K562 (cell line): ENCODE measurements around the gene GATAD2B. TPM values are rescaled to one million over a fixed set of nuclear protein-coding genes. Genes with fewer than 3 reads are reported as not detected.

ENCODE experiments used
- ATF1 ChIP-seq, 2 experiments: fragments of 450-650 bp in 1 of 2; IDR thresholded peaks; 2 replicates each; pipeline ENCODE4 v1.6.1; 2016; ENCODE audit warnings: missing compliant biosample characterization in 1 of 2, missing genetic modification characterization in 1 of 2
- BHLHE40 ChIP-seq: IDR thresholded peaks from 2 replicates; pipeline ENCODE4 v1.6.1; 2011; ENCODE audit warnings: low read length, improper control_type of control experiment
- FOS ChIP-seq: IDR thresholded peaks from 3 replicates; pipeline ENCODE4 v1.6.1; 2011; ENCODE audit not compliant: insufficient read length; ENCODE audit errors: extremely low read depth
- GABPA ChIP-seq: fragments of 200-800 bp; sonication (Bioruptor generic); conservative IDR thresholded peaks from 2 replicates; pipeline ENCODE4 v1.6.1; 2016; ENCODE audit warnings: low read depth, missing genetic modification characterization, missing compliant biosample characterization
- KAT8 ChIP-seq: fragments of 450-650 bp; IDR thresholded peaks from 2 replicates; pipeline ENCODE4 v1.6.1; 2016; ENCODE audit warnings: low read depth, mild to moderate bottlenecking
- KDM4B ChIP-seq, 2 experiments: fragments of 450-650 bp in 1 of 2; sonication (generic) in 1 of 2; IDR thresholded peaks; 2 replicates each; pipeline ENCODE4 v1.6.1; 2016 to 2017; ENCODE audit warnings: borderline replicate concordance in 2 of 2, antibody characterized with exemption in 1 of 2, low read depth in 1 of 2, mild to moderate bottlenecking in 1 of 2
- STAG1 ChIP-seq: sonication (generic); formaldehyde crosslinking; IDR thresholded peaks from 2 replicates; pipeline ENCODE4 v1.5.0; 2020; ENCODE audit warnings: missing genetic modification reagents, borderline replicate concordance
- TEAD4 ChIP-seq, 2 experiments: sonication (generic) in 1 of 2; formaldehyde crosslinking in 1 of 2; IDR thresholded peaks; 2 replicates each; pipeline versions ENCODE4 v1.6.1 to v1.8.0; 2012 to 2022; ENCODE audit warnings: borderline replicate concordance in 1 of 2, inconsistent platforms in 1 of 2, low read length in 1 of 2, mild to moderate bottlenecking in 1 of 2, missing genetic modification reagents in 1 of 2
- THRAP3 ChIP-seq: fragments of 450-650 bp; IDR thresholded peaks from 2 replicates; pipeline ENCODE4 v1.6.1; 2016; ENCODE audit warnings: mild to moderate bottlenecking, inconsistent platforms, borderline replicate concordance
- ZNF668 ChIP-seq: fragments of 250-450 bp; sonication (Bioruptor Pico); IDR thresholded peaks from 2 replicates; pipeline ENCODE4 v1.8.0; 2022; ENCODE audit warnings: mild to moderate bottlenecking, inconsistent platforms
- polyA plus RNA-seq, 8 experiments: library from polyadenylated mRNA; depleted of rRNA in 4 of 8; stranded (reverse) in 5 of 8; unstranded in 3 of 8; fragments of >200 nt; fragmentation: Nextera tagmentation in 2 of 8; fragmentation: Illumina TruSeq in 1 of 8; extraction: Ambion mirVana in 2 of 8; extraction: Trizol in 1 of 8; gene quantifications; 2 replicates each; pipeline versions ENCODE4 v1.2.1 to v1.2.3, GENCODE V29; 2011 to 2014; ENCODE audit warnings: inconsistent platforms in 1 of 8, missing spikeins in 1 of 8
- total RNA-seq, 7 experiments: library from RNA; depleted of rRNA in 6 of 7; stranded (reverse); fragments of >200 nt in 6 of 7; fragmentation: Illumina TruSeq in 2 of 7; extraction: Trizol in 2 of 7; gene quantifications; 2 replicates each; pipeline versions ENCODE4 v1.2.1 to v1.2.3, GENCODE V29; 2011 to 2021; ENCODE audit warnings: low replicate concordance in 1 of 7
- TF ChIP-seq, protein P1 (sequence below): fragments of 450-650 bp; IDR thresholded peaks from 2 replicates; pipeline ENCODE4 v1.6.1; 2016; ENCODE audit warnings: mild to moderate bottlenecking
- TF ChIP-seq, protein P2 (sequence below): fragments of 200-800 bp; sonication (Bioruptor generic); IDR thresholded peaks from 2 replicates; pipeline ENCODE4 v1.6.1; 2017; ENCODE audit warnings: missing genetic modification characterization, missing compliant biosample characterization
- TF ChIP-seq, protein P3 (sequence below): fragments of 200-800 bp; sonication (Bioruptor generic); IDR thresholded peaks from 2 replicates; pipeline ENCODE4 v1.6.1; 2017; ENCODE audit warnings: missing genetic modification characterization, missing compliant biosample characterization
- TF ChIP-seq, protein P4 (sequence below): fragments of 450-650 bp; IDR thresholded peaks from 2 replicates; pipeline ENCODE4 v1.7.0; 2016; ENCODE audit warnings: borderline replicate concordance

GATAD2B gene
- total and polyA plus RNA-seq, 9 of the 15 experiments (the other 6 are each of a cell fraction or from before 2014, with no cell fraction given) = 1.5 to 40.2 (median 4.9) TPM

DNA sequence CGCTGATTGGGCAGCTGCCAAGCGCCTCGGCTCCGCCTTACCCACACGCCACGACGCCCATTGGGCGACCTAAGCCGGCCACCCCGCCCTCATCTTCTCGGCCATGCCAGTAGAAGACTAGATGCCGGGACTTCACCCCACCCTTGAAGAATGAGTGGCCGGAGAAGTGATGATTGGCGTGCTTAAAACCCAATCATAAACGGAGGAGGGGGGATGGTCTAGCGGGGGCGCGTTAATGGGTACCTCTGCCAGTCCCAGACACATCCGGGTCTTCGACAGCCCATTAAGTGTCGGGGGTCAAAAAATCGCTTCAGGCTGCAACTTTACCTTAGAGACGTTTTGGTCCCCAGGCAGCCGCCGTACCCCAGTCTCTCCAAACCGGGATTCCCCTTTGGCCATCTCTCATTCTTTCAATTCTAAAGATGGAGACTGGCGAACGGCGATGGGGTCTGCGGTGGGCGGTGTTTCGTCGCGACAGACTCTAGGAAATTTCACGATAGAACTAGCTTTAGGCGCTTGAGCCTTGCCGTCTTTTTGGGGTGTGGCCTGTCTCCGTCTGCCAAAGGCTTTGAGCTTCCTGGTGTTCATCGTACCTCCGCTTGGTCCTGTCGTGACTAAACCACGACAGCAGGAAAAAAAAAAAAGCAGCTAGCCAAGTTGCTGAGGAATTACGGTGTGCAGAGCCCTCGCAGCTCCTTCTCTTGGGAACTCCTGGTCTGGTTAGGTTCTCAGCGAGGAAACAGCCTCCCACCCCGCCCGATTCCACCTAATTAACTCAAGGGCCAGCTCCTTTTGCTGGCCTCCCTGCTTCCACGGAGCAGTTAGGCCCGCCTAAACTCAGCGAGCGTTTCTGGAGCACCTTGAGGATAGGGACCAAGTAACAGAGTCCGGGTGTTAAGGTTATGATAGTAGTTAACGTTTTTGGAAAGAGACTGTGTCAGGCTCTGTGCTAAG, at the start of gene GATAD2B (continued):
- peak; percentile 48; the same call in 1 of the 2 replicates for TF ChIP-seq GABPA (tag)
- peak in 1 of 2 experiments; percentile 83; a peak in 1 of 4 replicates for TF ChIP-seq KDM4B (IDR thresholded peaks at IDR 0.05; ENCODE audit: borderline replicate concordance in 2 of 2, low read depth in 1 of 2)
- TF ChIP-seq, protein P1, sequence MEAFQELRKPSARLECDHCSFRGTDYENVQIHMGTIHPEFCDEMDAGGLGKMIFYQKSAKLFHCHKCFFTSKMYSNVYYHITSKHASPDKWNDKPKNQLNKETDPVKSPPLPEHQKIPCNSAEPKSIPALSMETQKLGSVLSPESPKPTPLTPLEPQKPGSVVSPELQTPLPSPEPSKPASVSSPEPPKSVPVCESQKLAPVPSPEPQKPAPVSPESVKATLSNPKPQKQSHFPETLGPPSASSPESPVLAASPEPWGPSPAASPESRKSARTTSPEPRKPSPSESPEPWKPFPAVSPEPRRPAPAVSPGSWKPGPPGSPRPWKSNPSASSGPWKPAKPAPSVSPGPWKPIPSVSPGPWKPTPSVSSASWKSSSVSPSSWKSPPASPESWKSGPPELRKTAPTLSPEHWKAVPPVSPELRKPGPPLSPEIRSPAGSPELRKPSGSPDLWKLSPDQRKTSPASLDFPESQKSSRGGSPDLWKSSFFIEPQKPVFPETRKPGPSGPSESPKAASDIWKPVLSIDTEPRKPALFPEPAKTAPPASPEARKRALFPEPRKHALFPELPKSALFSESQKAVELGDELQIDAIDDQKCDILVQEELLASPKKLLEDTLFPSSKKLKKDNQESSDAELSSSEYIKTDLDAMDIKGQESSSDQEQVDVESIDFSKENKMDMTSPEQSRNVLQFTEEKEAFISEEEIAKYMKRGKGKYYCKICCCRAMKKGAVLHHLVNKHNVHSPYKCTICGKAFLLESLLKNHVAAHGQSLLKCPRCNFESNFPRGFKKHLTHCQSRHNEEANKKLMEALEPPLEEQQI = no peak
- TF ChIP-seq THRAP3 = no peak
- peak; percentile 97 for TF ChIP-seq FOS
- TF ChIP-seq ATF1 (CRISPR knock-in tag; IDR thresholded peaks at IDR 0.05) = no peak
- peak; percentile 75 for TF ChIP-seq ATF1 (tag; IDR thresholded peaks at IDR 0.05)
- peak; percentile 22; the same call in 1 of the 2 replicates for TF ChIP-seq TEAD4 (IDR thresholded peaks at IDR 0.05; ENCODE audit: low read length)
- TF ChIP-seq TEAD4 (CRISPR knock-in tag; IDR thresholded peaks at IDR 0.05; ENCODE audit: borderline replicate concordance) = no peak
- TF ChIP-seq STAG1 = no peak
- TF ChIP-seq ZNF668 (CRISPR knock-in tag) = no peak
- peak; percentile 7; the same call in 1 of the 2 replicates for TF ChIP-seq BHLHE40
- TF ChIP-seq, protein P2, sequence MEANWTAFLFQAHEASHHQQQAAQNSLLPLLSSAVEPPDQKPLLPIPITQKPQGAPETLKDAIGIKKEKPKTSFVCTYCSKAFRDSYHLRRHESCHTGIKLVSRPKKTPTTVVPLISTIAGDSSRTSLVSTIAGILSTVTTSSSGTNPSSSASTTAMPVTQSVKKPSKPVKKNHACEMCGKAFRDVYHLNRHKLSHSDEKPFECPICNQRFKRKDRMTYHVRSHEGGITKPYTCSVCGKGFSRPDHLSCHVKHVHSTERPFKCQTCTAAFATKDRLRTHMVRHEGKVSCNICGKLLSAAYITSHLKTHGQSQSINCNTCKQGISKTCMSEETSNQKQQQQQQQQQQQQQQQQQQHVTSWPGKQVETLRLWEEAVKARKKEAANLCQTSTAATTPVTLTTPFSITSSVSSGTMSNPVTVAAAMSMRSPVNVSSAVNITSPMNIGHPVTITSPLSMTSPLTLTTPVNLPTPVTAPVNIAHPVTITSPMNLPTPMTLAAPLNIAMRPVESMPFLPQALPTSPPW (CRISPR knock-in tag) = peak; percentile 90
- no peak for TF ChIP-seq KAT8
- TF ChIP-seq, protein P3, sequence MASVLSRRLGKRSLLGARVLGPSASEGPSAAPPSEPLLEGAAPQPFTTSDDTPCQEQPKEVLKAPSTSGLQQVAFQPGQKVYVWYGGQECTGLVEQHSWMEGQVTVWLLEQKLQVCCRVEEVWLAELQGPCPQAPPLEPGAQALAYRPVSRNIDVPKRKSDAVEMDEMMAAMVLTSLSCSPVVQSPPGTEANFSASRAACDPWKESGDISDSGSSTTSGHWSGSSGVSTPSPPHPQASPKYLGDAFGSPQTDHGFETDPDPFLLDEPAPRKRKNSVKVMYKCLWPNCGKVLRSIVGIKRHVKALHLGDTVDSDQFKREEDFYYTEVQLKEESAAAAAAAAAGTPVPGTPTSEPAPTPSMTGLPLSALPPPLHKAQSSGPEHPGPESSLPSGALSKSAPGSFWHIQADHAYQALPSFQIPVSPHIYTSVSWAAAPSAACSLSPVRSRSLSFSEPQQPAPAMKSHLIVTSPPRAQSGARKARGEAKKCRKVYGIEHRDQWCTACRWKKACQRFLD = peak; percentile 38; the same call in 1 of the 2 replicates
- TF ChIP-seq, protein P4, sequence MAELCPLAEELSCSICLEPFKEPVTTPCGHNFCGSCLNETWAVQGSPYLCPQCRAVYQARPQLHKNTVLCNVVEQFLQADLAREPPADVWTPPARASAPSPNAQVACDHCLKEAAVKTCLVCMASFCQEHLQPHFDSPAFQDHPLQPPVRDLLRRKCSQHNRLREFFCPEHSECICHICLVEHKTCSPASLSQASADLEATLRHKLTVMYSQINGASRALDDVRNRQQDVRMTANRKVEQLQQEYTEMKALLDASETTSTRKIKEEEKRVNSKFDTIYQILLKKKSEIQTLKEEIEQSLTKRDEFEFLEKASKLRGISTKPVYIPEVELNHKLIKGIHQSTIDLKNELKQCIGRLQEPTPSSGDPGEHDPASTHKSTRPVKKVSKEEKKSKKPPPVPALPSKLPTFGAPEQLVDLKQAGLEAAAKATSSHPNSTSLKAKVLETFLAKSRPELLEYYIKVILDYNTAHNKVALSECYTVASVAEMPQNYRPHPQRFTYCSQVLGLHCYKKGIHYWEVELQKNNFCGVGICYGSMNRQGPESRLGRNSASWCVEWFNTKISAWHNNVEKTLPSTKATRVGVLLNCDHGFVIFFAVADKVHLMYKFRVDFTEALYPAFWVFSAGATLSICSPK = peak; percentile 98
